SK-N-SH (cell line): Measurements from ENCODE around the gene FNDC3B.

Experiments used
- CTCF ChIP-seq: fragments of 200-600 bp; sonication (generic); IDR thresholded peaks from 2 replicates; pipeline ENCODE4 v1.6.1; 2017; ENCODE audit warnings: antibody characterized with exemption, mild to moderate bottlenecking, moderate library complexity
- EP300 ChIP-seq, 2 experiments: IDR thresholded peaks; 2 replicates each; pipeline versions ENCODE4 v1.4.0 to v1.6.1; 2012; ENCODE audit warnings: borderline replicate concordance in 1 of 2, low read depth in 1 of 2, low read length in 1 of 2
- GATA2 ChIP-seq: sonication (generic); formaldehyde crosslinking; IDR thresholded peaks from 2 replicates; pipeline ENCODE4 v1.5.0; 2020; ENCODE audit warnings: mild to moderate bottlenecking, missing genetic modification reagents
- NFIC ChIP-seq: IDR thresholded peaks from 2 replicates; pipeline ENCODE4 v1.4.0; 2012; ENCODE audit warnings: borderline replicate concordance
- RAD21 ChIP-seq: IDR thresholded peaks from 2 replicates; pipeline ENCODE4 v1.6.1; 2012; ENCODE audit warnings: mild to moderate bottlenecking, low read length

DNA sequence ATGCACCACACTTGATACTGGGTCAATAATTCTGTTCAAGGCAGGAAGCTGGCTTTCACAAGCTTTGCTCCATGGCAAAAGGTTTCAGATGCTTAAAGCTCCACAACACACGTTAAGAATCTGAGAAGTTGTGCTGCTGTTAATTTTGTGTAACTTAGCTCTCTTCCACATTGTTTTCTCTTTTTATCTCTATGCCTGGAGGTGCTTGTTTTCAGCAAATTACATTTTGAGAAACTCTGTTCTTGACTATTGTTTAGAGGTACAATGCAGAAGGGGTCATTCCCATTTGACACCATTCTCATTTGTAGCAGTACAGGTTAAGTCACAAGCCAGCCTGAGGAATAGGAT, 156.0 kb downstream of the FNDC3B start:
- TF ChIP-seq RAD21, result no peak
- no peak for TF ChIP-seq CTCF
- TF ChIP-seq EP300 (IDR thresholded peaks at IDR 0.05; ENCODE audit: borderline replicate concordance in 1 of 2, low read depth in 1 of 2, low read length in 1 of 2), result no peak
- no peak for TF ChIP-seq NFIC
- TF ChIP-seq GATA2 (CRISPR knock-in tag), result no peak
